GM13977 (cell line): Measurements from ENCODE around the gene BTBD9.

ENCODE experiments used
- DNase-seq: peaks from one replicate; pipeline ENCODE4 v3.0.0; 2012; ENCODE audit warnings: low spot score
- in situ Hi-C: fragments of 300-500 bp; cut with MboI; formaldehyde crosslinking; loops from one replicate; pipeline ENCODE4 v1.12.0; 2022; ENCODE audit warnings: low sequenced_read_pairs, low pct_unique_long_range_greater_than_20kb, mixed read lengths, inconsistent platforms; ENCODE audit not compliant: unreplicated experiment
- TF ChIP-seq, protein P1 (sequence below): IDR thresholded peaks from 2 replicates; pipeline ENCODE4 v1.5.1; 2012; ENCODE audit warnings: mild to moderate bottlenecking, control low read depth; ENCODE audit not compliant: insufficient read depth; ENCODE audit errors: extremely low read depth, missing control alignments

BTBD9 gene

DNA sequence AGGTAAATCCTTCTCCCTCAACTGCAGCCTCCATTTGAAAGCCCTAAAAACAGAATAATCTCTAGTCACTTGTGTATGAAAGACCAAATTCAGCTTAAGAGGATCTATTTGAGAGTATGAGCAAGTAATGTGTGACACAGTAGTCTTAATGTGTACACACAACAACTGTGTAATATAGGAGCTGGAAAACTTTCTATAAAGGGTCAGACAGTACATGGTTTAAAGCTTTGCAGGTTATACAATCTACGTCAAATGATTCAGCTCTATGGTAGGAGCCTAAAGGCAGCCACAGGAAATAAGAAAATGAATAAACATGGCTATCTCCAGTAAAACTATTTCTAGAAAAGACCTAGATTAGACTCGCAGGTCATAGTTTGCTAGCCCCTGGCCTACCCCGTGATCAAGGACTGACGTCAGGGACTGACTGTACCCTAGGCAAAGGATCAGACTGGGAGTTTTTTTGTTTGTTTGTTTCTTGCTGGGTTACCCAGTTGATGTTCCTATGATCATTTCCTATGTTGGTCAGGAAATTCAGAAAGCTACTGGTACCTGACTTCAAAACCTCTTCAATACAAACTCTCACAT lies 39.7 kb downstream of the BTBD9 start:
- TF ChIP-seq, protein P1, sequence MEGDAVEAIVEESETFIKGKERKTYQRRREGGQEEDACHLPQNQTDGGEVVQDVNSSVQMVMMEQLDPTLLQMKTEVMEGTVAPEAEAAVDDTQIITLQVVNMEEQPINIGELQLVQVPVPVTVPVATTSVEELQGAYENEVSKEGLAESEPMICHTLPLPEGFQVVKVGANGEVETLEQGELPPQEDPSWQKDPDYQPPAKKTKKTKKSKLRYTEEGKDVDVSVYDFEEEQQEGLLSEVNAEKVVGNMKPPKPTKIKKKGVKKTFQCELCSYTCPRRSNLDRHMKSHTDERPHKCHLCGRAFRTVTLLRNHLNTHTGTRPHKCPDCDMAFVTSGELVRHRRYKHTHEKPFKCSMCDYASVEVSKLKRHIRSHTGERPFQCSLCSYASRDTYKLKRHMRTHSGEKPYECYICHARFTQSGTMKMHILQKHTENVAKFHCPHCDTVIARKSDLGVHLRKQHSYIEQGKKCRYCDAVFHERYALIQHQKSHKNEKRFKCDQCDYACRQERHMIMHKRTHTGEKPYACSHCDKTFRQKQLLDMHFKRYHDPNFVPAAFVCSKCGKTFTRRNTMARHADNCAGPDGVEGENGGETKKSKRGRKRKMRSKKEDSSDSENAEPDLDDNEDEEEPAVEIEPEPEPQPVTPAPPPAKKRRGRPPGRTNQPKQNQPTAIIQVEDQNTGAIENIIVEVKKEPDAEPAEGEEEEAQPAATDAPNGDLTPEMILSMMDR = no peak
- DNase-seq = no peak
- in situ Hi-C loops = no loop called here

DNA sequence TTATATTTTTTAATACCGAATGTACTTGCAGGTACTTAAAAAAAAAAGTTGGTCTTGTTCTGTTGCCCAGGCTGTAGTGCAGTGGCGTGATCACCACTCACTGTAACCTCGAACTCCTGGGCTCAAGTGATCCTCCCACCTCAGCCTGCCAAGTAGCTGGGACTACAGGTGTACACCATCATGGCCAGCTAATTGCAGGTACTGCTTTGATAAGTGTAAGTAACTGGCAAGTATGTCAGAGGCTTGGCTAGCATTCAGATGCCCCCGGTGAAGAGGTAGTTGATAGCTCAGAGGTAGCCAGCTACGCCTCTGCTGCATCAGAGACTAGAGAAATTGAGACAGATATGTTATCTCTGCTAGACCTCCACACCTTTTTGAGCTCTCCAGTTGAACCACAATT lies 40.5 kb downstream of the BTBD9 start:
- in situ Hi-C loops = no loop called here
- TF ChIP-seq, protein P1 = no peak
- no peak for DNase-seq

GRCh38 chr6:38593998-38594665 lies 45.6 kb downstream of the BTBD9 start:
- TF ChIP-seq, protein P1 = no peak

GRCh38 chr6:38593409-38593808 lies 46.3 kb downstream of the BTBD9 start:
- DNase-seq = no peak
- TF ChIP-seq, protein P1 = no peak
- in situ Hi-C loops = no loop called here

More at GRCh38 chr6:38593998-38594665, 45.6 kb downstream of the BTBD9 start:
- in situ Hi-C loops = no loop called here
- no peak for DNase-seq

DNA sequence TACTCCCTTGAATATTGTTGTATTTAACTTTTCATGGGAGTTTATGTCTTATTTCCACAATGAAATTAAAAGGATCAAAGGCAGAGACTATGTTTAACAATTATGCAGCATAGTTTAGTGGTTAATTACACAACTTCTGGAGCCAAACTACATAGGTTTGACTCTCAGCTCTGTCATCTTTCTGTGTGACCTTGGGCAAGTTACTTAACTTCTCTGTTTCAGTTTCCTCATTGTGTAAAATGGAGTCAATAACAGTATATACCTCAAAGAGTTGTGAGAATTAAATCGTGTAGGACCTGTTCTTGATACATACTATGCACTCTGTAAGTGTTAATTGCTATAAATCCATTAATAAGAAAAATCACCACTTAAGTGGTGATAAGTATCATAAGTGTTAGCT lies 48.3 kb downstream of the BTBD9 start:
- TF ChIP-seq, protein P1 = no peak
- in situ Hi-C loops = no loop called here
- no peak for DNase-seq

DNA sequence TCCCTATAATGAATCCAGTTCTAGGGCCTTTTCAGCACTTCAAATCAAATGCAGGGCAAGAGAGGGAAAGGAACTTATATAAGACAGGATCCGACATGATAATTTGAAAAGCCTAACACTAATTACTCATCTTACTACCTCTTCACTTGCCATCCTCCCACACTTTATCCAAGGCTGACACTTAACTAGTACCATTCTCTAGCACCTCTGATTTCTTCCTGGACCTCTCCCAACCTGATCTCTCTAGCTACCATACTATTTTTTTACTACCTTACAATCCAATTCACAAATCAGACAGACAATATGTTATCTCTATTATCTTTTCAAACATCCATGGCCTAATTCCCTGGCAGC lies 50.4 kb downstream of the BTBD9 start:
- in situ Hi-C loops = no loop called here
- TF ChIP-seq, protein P1 = no peak
- DNase-seq = no peak
